HepG2 (cell line): ENCODE measurements around the gene BEST2. TPM values are rescaled to one million over a fixed set of nuclear protein-coding genes. Genes with fewer than 3 reads are reported as not detected.
A peak's percentile ranks its signal among the peaks of the same experiment; 100 is the strongest.

Experiments
- CC2D1A ChIP-seq: sonication (generic); formaldehyde crosslinking; IDR thresholded peaks from 2 replicates; pipeline ENCODE4 v1.8.1; 2023; ENCODE audit warnings: mild to moderate bottlenecking, missing genetic modification reagents
- FOXK2 ChIP-seq: fragments of 450-650 bp; IDR thresholded peaks from 2 replicates; pipeline ENCODE4 v1.6.1; 2016
- GABPB1 ChIP-seq: IDR thresholded peaks from 2 replicates; pipeline ENCODE4 v1.6.1; 2016; ENCODE audit warnings: mild to moderate bottlenecking, missing genetic modification reagents, moderate library complexity, missing compliant biosample characterization
- GMEB1 ChIP-seq: sonication (generic); formaldehyde crosslinking; IDR thresholded peaks from 2 replicates; pipeline ENCODE4 v1.5.1; 2020; ENCODE audit warnings: missing genetic modification reagents, mild to moderate bottlenecking, borderline replicate concordance
- HNRNPH1 ChIP-seq: fragments of 200-400 bp; formaldehyde crosslinking; optimal IDR thresholded peaks from 2 replicates; pipeline ENCODE3; 2017; ENCODE audit warnings: mild to moderate bottlenecking, low read depth, low read length
- IRF1 ChIP-seq: sonication (generic); formaldehyde crosslinking; IDR thresholded peaks from 2 replicates; pipeline ENCODE4 v1.4.0; 2020; ENCODE audit warnings: low read depth, mild to moderate bottlenecking, missing genetic modification reagents
- JDP2 ChIP-seq: sonication (generic); formaldehyde crosslinking; IDR thresholded peaks from 2 replicates; pipeline ENCODE4 v1.8.1; 2022; ENCODE audit warnings: missing genetic modification reagents, borderline replicate concordance
- MAFK ChIP-seq, 2 experiments: IDR thresholded peaks in 1 of 2; conservative IDR thresholded peaks in 1 of 2; 2 replicates each; pipeline ENCODE4 v1.6.1; 2011; ENCODE audit warnings: improper control_type of control experiment in 2 of 2, low read length in 2 of 2
- MTERF4 ChIP-seq: sonication (generic); formaldehyde crosslinking; IDR thresholded peaks from 2 replicates; pipeline ENCODE4 v1.8.0; 2023; ENCODE audit warnings: mild to moderate bottlenecking, missing genetic modification reagents
- THAP8 ChIP-seq: sonication (generic); formaldehyde crosslinking; IDR thresholded peaks from 2 replicates; pipeline ENCODE4 v1.5.1; 2020; ENCODE audit warnings: missing genetic modification reagents, mild to moderate bottlenecking, borderline replicate concordance
- XRCC5 ChIP-seq: fragments of 200-400 bp; formaldehyde crosslinking; optimal IDR thresholded peaks from 2 replicates; pipeline ENCODE3; 2017; ENCODE audit warnings: mild to moderate bottlenecking, low read length
- ZBTB10 ChIP-seq: sonication (generic); formaldehyde crosslinking; IDR thresholded peaks from 2 replicates; pipeline ENCODE4 v1.4.0; 2020; ENCODE audit warnings: missing genetic modification reagents, borderline replicate concordance
- ZBTB4 ChIP-seq: sonication (generic); formaldehyde crosslinking; IDR thresholded peaks from 2 replicates; pipeline ENCODE4 v1.4.0; 2020; ENCODE audit warnings: missing genetic modification reagents, mild to moderate bottlenecking, borderline replicate concordance
- ZMYM3 ChIP-seq: sonication (generic); formaldehyde crosslinking; IDR thresholded peaks from 2 replicates; pipeline ENCODE4 v1.5.1; 2020; ENCODE audit warnings: mild to moderate bottlenecking, missing genetic modification reagents
- ZNF232 ChIP-seq: sonication (generic); formaldehyde crosslinking; IDR thresholded peaks from 2 replicates; pipeline ENCODE4 v1.4.0; 2020; ENCODE audit warnings: missing genetic modification reagents, borderline replicate concordance
- ZNF234 ChIP-seq: sonication (generic); formaldehyde crosslinking; conservative IDR thresholded peaks from 2 replicates; pipeline ENCODE4 v1.5.1; 2020; ENCODE audit warnings: mild to moderate bottlenecking, missing genetic modification reagents
- ZNF567 ChIP-seq: sonication (generic); formaldehyde crosslinking; IDR thresholded peaks from 2 replicates; pipeline ENCODE4 v1.8.1; 2023; ENCODE audit warnings: mild to moderate bottlenecking, missing genetic modification reagents, borderline replicate concordance
- ZNF605 ChIP-seq: sonication (generic); formaldehyde crosslinking; IDR thresholded peaks from 2 replicates; pipeline ENCODE4 v1.8.0; 2022; ENCODE audit warnings: mild to moderate bottlenecking, missing genetic modification reagents
- ZNF709 ChIP-seq: sonication (generic); formaldehyde crosslinking; IDR thresholded peaks from 2 replicates; pipeline ENCODE4 v1.5.0; 2020; ENCODE audit warnings: mild to moderate bottlenecking, missing genetic modification reagents
- polyA plus RNA-seq, 8 experiments: library from polyadenylated mRNA; depleted of rRNA in 3 of 8; stranded (reverse) in 7 of 8; unstranded in 1 of 8; fragments of >200 nt; fragmentation: Illumina TruSeq in 4 of 8; extraction: Trizol in 4 of 8; gene quantifications; 2 replicates each; pipeline versions ENCODE4 v1.2.1 to v1.2.3, GENCODE V29; 2011 to 2016; ENCODE audit warnings: low read depth in 4 of 8, missing spikeins in 1 of 8, mixed read lengths in 1 of 8; ENCODE audit not compliant: insufficient read depth in 1 of 8
- total RNA-seq, 5 experiments: library from RNA; depleted of rRNA; stranded (reverse); fragments of >200 nt; fragmentation: Illumina TruSeq; extraction: Trizol; gene quantifications; 2 replicates each; pipeline ENCODE4 v1.2.3, GENCODE V29; 2016; ENCODE audit warnings: low read depth in 1 of 5

Gene BEST2
- total and polyA plus RNA-seq, 2 of the 13 experiments (the other 11 are each of a cell fraction or from before 2014, with no cell fraction given) = not detected

- no peak for TF ChIP-seq GMEB1 (CRISPR knock-in tag)
- no peak for TF ChIP-seq CC2D1A (CRISPR knock-in tag)
- TF ChIP-seq THAP8 (CRISPR knock-in tag) = no peak
- no peak for TF ChIP-seq FOXK2
- TF ChIP-seq ZBTB10 (CRISPR knock-in tag) = no peak
- TF ChIP-seq JDP2 (CRISPR knock-in tag) = no peak
- TF ChIP-seq MAFK (conservative IDR thresholded peaks at IDR 0.05 in 1 of 2, IDR thresholded peaks at IDR 0.05 in 1 of 2; ENCODE audit: low read length in 2 of 2) = peak; percentile 28 to 42; a peak in 2 of 4 replicates
- peak; percentile 89; the same call in 1 of the 2 replicates for TF ChIP-seq ZBTB4 (CRISPR knock-in tag)
- TF ChIP-seq ZNF709 = no peak
- TF ChIP-seq ZMYM3 (CRISPR knock-in tag) = 0 out of 2 replicates have a peak, but pooled peaks have one; percentile 7
- no peak for TF ChIP-seq MTERF4 (CRISPR knock-in tag)
- 0 out of 2 replicates have a peak, but pooled peaks have one; percentile 49 for TF ChIP-seq ZNF232
- TF ChIP-seq ZNF567 (CRISPR knock-in tag) = no peak
- no peak for TF ChIP-seq ZNF234
- TF ChIP-seq XRCC5 = no peak
- TF ChIP-seq HNRNPH1 = no peak
- TF ChIP-seq GABPB1 (CRISPR knock-in tag) = no peak
- TF ChIP-seq ZNF605 (CRISPR knock-in tag) = no peak
- no peak for TF ChIP-seq IRF1 (CRISPR knock-in tag)
These were observed 49.4 kb downstream of the BEST2 start (continued) for GRCh38 chr19:12800923-12801465.
